Endometrium (tissue), 2 donors: Measurements from ENCODE around the gene LCE5A.
"Not testable (repeated sequence)": the region's sequence is repeated elsewhere in the genome, so short reads cannot be mapped to it uniquely, and the experiment has no call there.

Experiments
- FAIRE-seq: peaks from 2 replicates; lab custom pipeline; 2012; peaks lifted over from hg19 to GRCh38; lab: Jason Lieb, UNC
- donor health status: control.
- donor health status: control.

LCE5A gene

GRCh38 chr1:152510503-152510902 is at the start of gene LCE5A:
LCE5A (plus strand) TSS chr1:152510803; CDS start chr1:152511535, 732 bp downstream.
- FAIRE-seq: no peak

- peak; percentile 23 for FAIRE-seq
These were observed 49.1 kb upstream of the LCE5A start for GRCh38 chr1:152461544-152461943.

DNA sequence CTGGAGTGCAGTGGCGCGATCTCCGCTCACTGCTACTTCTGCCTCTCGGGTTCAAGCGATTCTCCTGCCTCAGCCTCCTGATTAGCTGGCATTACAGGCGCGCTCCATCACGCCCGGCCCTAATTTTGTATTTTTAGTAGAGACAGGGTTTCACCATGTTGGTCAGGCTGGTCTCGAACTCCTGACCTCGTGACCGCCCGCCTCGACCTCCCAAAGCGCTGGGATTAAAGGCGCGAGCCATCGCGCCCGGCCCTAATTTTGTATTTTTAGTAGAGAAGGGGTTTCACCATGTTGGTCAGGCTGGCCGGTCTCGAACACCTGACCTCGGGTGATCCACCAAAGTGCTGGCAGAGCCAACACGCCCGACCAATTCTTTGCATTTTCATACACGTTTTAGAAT is 48.0 kb upstream of the LCE5A start:
- FAIRE-seq: no peak

- FAIRE-seq: no peak
These were observed 44.4 kb upstream of the LCE5A start for GRCh38 chr1:152466217-152466616.

GRCh38 chr1:152473887-152474537 is 36.6 kb upstream of the LCE5A start:
- no peak for FAIRE-seq

DNA sequence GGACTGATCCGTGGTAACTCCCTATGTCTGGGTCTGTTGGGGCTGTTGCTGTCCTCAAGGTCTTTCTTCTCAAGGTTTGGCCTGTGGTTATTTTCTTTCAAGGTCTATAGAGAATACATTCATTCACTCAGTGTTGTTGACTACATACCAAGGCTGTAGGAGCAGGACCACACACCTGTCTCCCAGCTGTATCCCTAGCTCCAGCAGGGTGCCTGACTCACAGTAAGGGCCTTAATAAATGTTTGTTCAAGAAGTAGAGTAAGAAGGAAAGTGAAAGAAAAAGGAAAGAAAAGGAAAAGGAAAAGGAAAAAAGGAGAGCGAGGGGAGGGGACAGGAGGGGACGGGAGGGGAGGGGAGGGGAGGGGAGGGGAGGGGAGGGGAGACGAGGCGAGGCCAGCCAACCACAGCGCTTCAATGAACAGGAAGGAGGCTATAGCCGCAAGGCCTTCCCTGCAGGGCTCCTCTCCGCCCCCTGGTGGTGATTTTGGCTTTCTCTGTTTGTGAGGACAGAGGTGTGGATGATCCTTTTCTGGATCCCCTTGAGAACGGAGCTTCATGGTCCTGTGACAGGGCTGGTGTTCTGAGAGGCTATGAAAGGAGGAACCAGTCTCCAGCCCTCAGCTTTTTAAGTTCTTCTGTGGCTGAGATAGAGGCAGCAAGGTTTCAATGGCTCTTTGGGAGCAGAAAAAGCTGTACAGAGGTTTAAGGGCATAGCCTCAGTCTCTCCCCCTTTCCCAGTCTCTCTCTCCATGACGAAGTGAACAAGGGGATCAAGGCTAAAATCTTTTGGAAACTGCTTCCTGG is 30.6 kb upstream of the LCE5A start:
- FAIRE-seq: no peak

- FAIRE-seq: no peak
These were observed 28.5 kb upstream of the LCE5A start for GRCh38 chr1:152481869-152482664.

DNA sequence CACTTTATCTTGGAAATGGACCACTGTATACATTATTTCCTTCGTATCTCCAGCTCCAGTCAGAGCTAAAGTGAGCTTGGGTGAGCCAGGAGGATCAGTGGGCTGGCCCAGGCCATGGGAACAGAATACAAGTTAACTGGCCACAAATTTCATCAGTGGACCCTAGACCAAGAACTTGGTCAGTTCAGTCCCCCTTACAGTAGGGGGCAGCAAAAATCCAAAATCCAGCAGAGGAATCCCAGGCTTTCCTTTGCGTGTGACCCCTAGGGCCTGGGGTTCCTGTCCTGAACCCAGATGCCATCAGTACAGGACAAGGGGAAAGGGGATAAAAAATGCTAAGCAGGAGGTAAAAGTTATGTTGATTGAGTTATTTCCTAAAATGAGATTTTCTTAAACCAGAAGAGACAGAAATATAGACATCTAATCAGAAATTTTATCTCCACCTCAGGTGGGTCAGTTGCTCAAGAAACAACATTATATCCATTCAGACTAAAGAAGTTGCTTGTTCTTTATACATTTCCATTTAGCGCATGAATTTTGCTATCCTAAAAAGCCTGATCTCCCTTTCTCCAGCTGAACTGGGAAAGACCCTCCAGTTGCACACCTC is 24.1 kb upstream of the LCE5A start:
- no peak for FAIRE-seq

DNA sequence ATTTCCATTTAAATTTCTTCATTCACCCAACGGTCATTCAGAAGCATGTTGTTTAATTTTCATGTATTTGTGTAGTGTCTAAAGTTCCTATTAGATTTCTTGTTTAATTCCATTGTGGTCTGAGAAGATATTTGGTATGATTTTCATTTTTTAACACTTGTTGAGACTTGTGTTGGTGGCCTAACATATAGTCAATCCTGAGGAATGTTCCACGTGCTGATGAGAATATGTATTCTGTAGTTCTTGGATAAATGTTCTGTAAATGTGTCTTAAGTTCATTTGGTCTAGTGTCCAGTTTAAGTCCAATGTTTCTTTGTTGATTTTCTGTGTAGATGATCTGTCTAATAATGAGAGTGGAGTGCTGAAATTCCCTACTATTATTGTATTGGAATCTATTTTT is 22.7 kb upstream of the LCE5A start:
- no peak for FAIRE-seq

- FAIRE-seq: not testable (repeated sequence)
These were observed 19.1 kb upstream of the LCE5A start for GRCh38 chr1:152491537-152491936.

DNA sequence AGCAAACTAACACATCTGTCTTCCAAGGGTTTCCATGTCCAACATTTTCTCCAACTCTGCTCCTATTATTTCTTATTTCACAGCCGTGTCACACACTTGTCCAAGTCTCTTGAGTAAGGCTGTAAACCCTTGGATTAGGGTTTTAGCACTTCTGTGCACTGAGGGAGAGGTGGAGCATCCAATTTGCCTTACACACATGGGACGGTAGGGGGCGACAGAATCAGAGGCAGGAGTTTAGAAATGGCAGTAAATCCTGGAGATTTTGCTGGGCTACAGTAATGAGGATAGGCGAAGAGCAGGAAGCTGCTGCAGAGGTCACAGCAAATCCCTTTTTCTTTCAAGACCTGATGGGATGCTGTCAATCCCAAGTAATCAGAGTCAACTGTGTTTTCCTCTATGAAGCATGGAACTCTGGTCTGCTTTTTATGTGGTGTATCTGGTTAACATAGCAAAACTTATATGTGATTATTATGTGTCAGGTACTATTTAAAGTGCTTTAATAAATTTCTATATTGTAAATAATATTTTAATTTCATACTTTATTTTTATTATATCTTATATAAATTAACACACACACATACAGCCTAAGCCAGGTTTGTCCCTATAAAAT is 15.4 kb upstream of the LCE5A start:
- no peak for FAIRE-seq

- no peak for FAIRE-seq
These were observed 13.3 kb upstream of the LCE5A start for GRCh38 chr1:152497273-152497672.

DNA sequence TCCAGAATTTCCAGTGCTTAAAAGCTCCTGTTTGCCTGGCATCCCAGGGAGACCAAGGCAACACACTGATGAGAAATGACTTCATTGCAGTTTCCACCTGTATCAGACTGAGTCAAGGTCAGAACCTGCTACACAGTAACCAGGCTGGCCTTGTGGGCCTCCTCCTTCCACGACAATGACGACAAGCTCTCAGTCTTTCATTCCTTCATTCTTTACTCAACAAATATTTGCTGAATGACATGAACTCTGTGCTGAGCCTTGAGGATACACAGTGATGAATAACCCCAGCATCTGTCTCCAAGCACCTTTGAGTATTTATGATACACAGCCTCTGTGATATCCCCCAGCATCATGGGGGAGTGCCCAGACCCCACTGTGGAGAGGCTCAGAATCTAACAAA is 8.9 kb upstream of the LCE5A start:
- no peak for FAIRE-seq

- no peak for FAIRE-seq
These were observed 8.0 kb upstream of the LCE5A start for GRCh38 chr1:152502496-152503180.

GRCh38 chr1:152505083-152505482 is 5.5 kb upstream of the LCE5A start:
- no peak for FAIRE-seq

GRCh38 chr1:152506899-152507498 is 3.6 kb upstream of the LCE5A start:
- no peak for FAIRE-seq

DNA sequence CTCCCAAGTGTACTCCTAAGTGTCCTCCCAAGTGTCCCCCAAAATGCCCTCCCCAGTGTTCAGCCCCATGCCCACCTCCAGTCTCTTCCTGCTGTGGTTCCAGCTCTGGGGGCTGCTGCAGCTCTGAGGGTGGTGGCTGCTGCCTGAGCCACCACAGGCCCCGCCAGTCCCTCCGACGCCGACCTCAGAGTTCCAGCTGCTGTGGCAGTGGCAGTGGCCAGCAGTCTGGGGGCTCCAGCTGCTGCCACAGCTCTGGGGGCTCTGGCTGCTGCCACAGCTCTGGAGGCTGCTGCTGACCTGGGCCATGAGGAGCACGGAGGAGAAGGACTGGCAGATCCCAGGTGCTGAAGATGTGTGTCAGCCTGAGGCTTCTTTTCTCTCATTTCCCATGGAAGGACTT is 993 bp downstream of the LCE5A start:
- FAIRE-seq: no peak

- no peak for FAIRE-seq
These were observed 2.5 kb downstream of the LCE5A start for GRCh38 chr1:152513081-152513480.

GRCh38 chr1:152514715-152515433 is 4.3 kb downstream of the LCE5A start:
- FAIRE-seq: no peak

DNA sequence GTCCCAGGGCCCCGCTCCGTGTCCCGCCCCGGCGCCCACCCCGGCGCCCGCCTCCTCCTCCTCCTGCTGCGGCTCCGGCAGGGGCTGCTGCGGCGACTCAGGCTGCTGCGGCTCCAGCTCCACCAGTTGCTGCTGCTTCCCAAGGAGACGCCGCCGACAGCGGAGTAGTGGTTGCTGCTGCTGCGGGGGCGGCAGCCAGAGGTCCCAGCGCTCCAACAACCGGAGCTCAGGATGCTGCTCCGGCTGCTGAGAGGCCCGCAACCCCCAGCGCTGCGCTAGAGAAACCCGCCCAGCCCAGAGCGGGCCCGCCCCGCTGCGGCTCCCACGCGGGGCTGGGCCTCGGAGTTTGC is 4.8 kb downstream of the LCE5A start:
- FAIRE-seq: no peak
